Neural cell (in vitro differentiated cells): ENCODE measurements around the gene GDI1. TPM values are rescaled to one million over a fixed set of nuclear protein-coding genes. Genes with fewer than 3 reads are reported as not detected.
A peak's percentile ranks its signal among the peaks of the same experiment; 100 is the strongest.

Experiments used
- H2AFZ ChIP-seq: fragments of 200-600, 300-800 bp; sonication (generic), shearing (Covaris generic); 2 replicates; pipeline ENCODE4 v1.6.0; 2014; ENCODE audit warnings: low read depth, mild to moderate bottlenecking, antibody characterized with exemption, low read length, moderate library complexity
- H3F3A ChIP-seq: fragments of 200-600 bp; shearing (Covaris generic); 2 replicates; pipeline ENCODE4 v1.6.1; 2016; ENCODE audit warnings: mild to moderate bottlenecking, moderate library complexity, mixed read lengths, antibody characterized with exemption, low read length; ENCODE audit not compliant: insufficient read depth, poor library complexity, severe bottlenecking
- H3K27ac ChIP-seq: fragments of 200-600, 300-800 bp; sonication (generic), shearing (Covaris generic); 2 replicates; pipeline ENCODE4 v1.5.1; 2014; ENCODE audit warnings: mild to moderate bottlenecking, low read length, moderate library complexity
- H3K27me3 ChIP-seq: fragments of 300-800, 200-600 bp; sonication (generic), shearing (Covaris generic); 2 replicates; pipeline ENCODE4 v1.6.0; 2014; ENCODE audit warnings: mild to moderate bottlenecking, low read depth, low read length, moderate library complexity; ENCODE audit not compliant: insufficient read depth
- H3K36me3 ChIP-seq: fragments of 300-800, 200-600 bp; sonication (generic), shearing (Covaris generic); 2 replicates; pipeline ENCODE4 v1.5.1; 2014; ENCODE audit warnings: mild to moderate bottlenecking, antibody characterized with exemption, low read length, moderate library complexity; ENCODE audit not compliant: insufficient read depth
- H3K4me2 ChIP-seq: fragments of 300-800, 200-600 bp; sonication (generic), shearing (Covaris generic); 2 replicates; pipeline ENCODE4 v1.6.0; 2014; ENCODE audit warnings: mild to moderate bottlenecking, low read length
- H3K4me3 ChIP-seq: fragments of 300-800, 200-600 bp; sonication (generic), shearing (Covaris generic); 2 replicates; pipeline ENCODE4 v1.5.1; 2014; ENCODE audit warnings: mild to moderate bottlenecking, low read length, moderate library complexity
- H3K79me2 ChIP-seq: fragments of 200-600 bp; shearing (Covaris generic); replicated peaks from 2 replicates; pipeline ENCODE4 v1.6.0; 2014; ENCODE audit warnings: mild to moderate bottlenecking, low read length, moderate library complexity; ENCODE audit not compliant: insufficient read depth
- H3K9ac ChIP-seq: fragments of 300-800, 200-600 bp; sonication (generic), shearing (Covaris generic); 2 replicates; pipeline ENCODE4 v1.6.1; 2016; ENCODE audit warnings: mild to moderate bottlenecking, low read length, mixed read lengths
- H3K9me2 ChIP-seq: fragments of 200-600 bp; shearing (Covaris generic); 2 replicates; pipeline ENCODE4 v1.6.1; 2016; ENCODE audit warnings: mild to moderate bottlenecking, low read length, mixed read lengths; ENCODE audit not compliant: insufficient read depth
- H3K9me3 ChIP-seq: fragments of 200-600, 300-800 bp; sonication (generic), shearing (Covaris generic); 2 replicates; pipeline ENCODE4 v1.6.1; 2016; ENCODE audit warnings: mild to moderate bottlenecking, mixed run types, low read length, moderate library complexity, mixed read lengths
- H4K20me1 ChIP-seq: fragments of 200-600 bp; shearing (Covaris generic); 2 replicates; pipeline ENCODE4 v1.6.1; 2016; ENCODE audit warnings: mild to moderate bottlenecking, mixed run types; ENCODE audit not compliant: insufficient read depth
- EP300 ChIP-seq: fragments of 450-650 bp; conservative IDR thresholded peaks from 2 replicates; pipeline ENCODE4 v1.6.1; 2014; ENCODE audit warnings: antibody characterized with exemption, mild to moderate bottlenecking, moderate library complexity; ENCODE audit not compliant: poor library complexity, severe bottlenecking
- EZH2 ChIP-seq: fragments of 200-600, 300-800 bp; shearing (Covaris generic), sonication (generic); IDR thresholded peaks from 2 replicates; pipeline ENCODE4 v1.6.1; 2014; ENCODE audit warnings: antibody characterized with exemption, low read length, borderline replicate concordance, mild to moderate bottlenecking; ENCODE audit not compliant: insufficient read depth, poor library complexity, severe bottlenecking
- MXI1 ChIP-seq: fragments of 450-650 bp; conservative IDR thresholded peaks from 2 replicates; pipeline ENCODE4 v1.6.1; 2014; ENCODE audit warnings: antibody characterized with exemption, mild to moderate bottlenecking; ENCODE audit not compliant: poor library complexity, severe bottlenecking
- POLR2AphosphoS5 ChIP-seq: IDR thresholded peaks from 2 replicates; pipeline ENCODE4 v1.6.1; 2012
- RAD21 ChIP-seq: fragments of 450-650 bp; conservative IDR thresholded peaks from 2 replicates; pipeline ENCODE4 v1.6.1; 2014; ENCODE audit warnings: antibody characterized with exemption, mild to moderate bottlenecking, moderate library complexity
- SMC3 ChIP-seq: fragments of 450-650 bp; conservative IDR thresholded peaks from 2 replicates; pipeline ENCODE4 v1.6.1; 2014; ENCODE audit warnings: antibody characterized with exemption, mild to moderate bottlenecking, moderate library complexity; ENCODE audit not compliant: poor library complexity
- TAF1 ChIP-seq: IDR thresholded peaks from 2 replicates; pipeline ENCODE4 v1.6.1; 2012; ENCODE audit warnings: low read depth
- polyA plus RNA-seq: library from polyadenylated mRNA; depleted of rRNA; stranded (reverse); fragments of >200 nt; gene quantifications from 2 replicates; pipeline ENCODE4 v1.2.3, GENCODE V29; 2014
- small RNA-seq, 3 experiments: library from RNA; depleted of rRNA; stranded (forward); fragments of <200 nt; gene quantifications; one replicate each; pipeline ENCODE3, GENCODE V24; 2012
- TF ChIP-seq, protein P1 (sequence below): IDR thresholded peaks from 2 replicates; pipeline ENCODE4 v1.6.1; 2012; ENCODE audit warnings: borderline replicate concordance
- TF ChIP-seq, protein P2 (sequence below): fragments of 450-650 bp; IDR thresholded peaks from 2 replicates; pipeline ENCODE4 v1.5.1; 2014; ENCODE audit warnings: antibody characterized with exemption, mild to moderate bottlenecking, moderate library complexity; ENCODE audit not compliant: poor library complexity, severe bottlenecking

Gene GDI1
- polyA plus RNA-seq, 1 donor from 2014 or later = 370 TPM

GRCh38 chrX:154490414-154491083 is 53.6 kb downstream of the GDI1 start, which contains the start of gene SLC10A3:
Gene SLC10A3 (minus strand): TSS chrX:154490629. CDS start chrX:154488940, 1,689 bp downstream.
- H3K79me2 ChIP-seq = no peaks in the 10 kb centered on the region

More at GRCh38 chrX:154490414-154491083, 53.6 kb downstream of the GDI1 start, which contains the start of gene SLC10A3:
- Histone ChIP-seq H3K9me2 (no peaks in the 10 kb centered on the region), H4K20me1 (no peaks in the 10 kb centered on the region), H3K4me2 (peak within 1 kb of the TSS; percentile 25), H3F3A (no peaks in the 10 kb centered on the region), H3K27ac (peak within 1 kb of the TSS; percentile 81), H3K9me3 (no peaks in the 10 kb centered on the region), H3K36me3 (no peaks in the 10 kb centered on the region), H2AFZ (peak within 1 kb of the TSS; percentile 40), H3K27me3 (no peaks in the 10 kb centered on the region), H3K4me3 (peak within 1 kb of the TSS; percentile 67), H3K9ac (peak within 1 kb of the TSS; percentile 74)
- TF ChIP-seq EP300 = no peak
- peak; percentile 7 for TF ChIP-seq SMC3
- TF ChIP-seq MXI1 = no peak
- no peak for TF ChIP-seq EZH2
- no peak for TF ChIP-seq TAF1
- peak; percentile 71 for TF ChIP-seq POLR2AphosphoS5
- TF ChIP-seq, protein P1, sequence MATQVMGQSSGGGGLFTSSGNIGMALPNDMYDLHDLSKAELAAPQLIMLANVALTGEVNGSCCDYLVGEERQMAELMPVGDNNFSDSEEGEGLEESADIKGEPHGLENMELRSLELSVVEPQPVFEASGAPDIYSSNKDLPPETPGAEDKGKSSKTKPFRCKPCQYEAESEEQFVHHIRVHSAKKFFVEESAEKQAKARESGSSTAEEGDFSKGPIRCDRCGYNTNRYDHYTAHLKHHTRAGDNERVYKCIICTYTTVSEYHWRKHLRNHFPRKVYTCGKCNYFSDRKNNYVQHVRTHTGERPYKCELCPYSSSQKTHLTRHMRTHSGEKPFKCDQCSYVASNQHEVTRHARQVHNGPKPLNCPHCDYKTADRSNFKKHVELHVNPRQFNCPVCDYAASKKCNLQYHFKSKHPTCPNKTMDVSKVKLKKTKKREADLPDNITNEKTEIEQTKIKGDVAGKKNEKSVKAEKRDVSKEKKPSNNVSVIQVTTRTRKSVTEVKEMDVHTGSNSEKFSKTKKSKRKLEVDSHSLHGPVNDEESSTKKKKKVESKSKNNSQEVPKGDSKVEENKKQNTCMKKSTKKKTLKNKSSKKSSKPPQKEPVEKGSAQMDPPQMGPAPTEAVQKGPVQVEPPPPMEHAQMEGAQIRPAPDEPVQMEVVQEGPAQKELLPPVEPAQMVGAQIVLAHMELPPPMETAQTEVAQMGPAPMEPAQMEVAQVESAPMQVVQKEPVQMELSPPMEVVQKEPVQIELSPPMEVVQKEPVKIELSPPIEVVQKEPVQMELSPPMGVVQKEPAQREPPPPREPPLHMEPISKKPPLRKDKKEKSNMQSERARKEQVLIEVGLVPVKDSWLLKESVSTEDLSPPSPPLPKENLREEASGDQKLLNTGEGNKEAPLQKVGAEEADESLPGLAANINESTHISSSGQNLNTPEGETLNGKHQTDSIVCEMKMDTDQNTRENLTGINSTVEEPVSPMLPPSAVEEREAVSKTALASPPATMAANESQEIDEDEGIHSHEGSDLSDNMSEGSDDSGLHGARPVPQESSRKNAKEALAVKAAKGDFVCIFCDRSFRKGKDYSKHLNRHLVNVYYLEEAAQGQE = peak; percentile 47
- TF ChIP-seq, protein P2, sequence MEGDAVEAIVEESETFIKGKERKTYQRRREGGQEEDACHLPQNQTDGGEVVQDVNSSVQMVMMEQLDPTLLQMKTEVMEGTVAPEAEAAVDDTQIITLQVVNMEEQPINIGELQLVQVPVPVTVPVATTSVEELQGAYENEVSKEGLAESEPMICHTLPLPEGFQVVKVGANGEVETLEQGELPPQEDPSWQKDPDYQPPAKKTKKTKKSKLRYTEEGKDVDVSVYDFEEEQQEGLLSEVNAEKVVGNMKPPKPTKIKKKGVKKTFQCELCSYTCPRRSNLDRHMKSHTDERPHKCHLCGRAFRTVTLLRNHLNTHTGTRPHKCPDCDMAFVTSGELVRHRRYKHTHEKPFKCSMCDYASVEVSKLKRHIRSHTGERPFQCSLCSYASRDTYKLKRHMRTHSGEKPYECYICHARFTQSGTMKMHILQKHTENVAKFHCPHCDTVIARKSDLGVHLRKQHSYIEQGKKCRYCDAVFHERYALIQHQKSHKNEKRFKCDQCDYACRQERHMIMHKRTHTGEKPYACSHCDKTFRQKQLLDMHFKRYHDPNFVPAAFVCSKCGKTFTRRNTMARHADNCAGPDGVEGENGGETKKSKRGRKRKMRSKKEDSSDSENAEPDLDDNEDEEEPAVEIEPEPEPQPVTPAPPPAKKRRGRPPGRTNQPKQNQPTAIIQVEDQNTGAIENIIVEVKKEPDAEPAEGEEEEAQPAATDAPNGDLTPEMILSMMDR = peak; percentile 15
- TF ChIP-seq RAD21 = no peak

Small RNA genes within 50 kb of the gene (small RNA-seq; reads per million reads assigned to genes)
- gene MIR6858 = 0 to 3.4 (median 1.5) reads per million in 3 experiments
- gene SNORA70 = 0 reads per million in 3 experiments

Other genes with a start within 250 kb of the GDI1 start
- not detected in 2 replicates for gene OPN1MW2, start 217.4 kb upstream of the GDI1 start, polyA plus RNA-seq
- not detected in 2 replicates for gene OPN1MW3, start 179.6 kb upstream of the GDI1 start, polyA plus RNA-seq
- not detected in 2 replicates for gene TEX28, start 142.0 kb upstream of the GDI1 start, polyA plus RNA-seq
- 0.14 TPM in 1 of 2 replicates, not detected in the other for gene TKTL1, start 141.4 kb upstream of the GDI1 start, polyA plus RNA-seq
- 84.9 and 118 TPM in 2 replicates for gene FLNA, start 62.5 kb upstream of the GDI1 start, polyA plus RNA-seq
- gene EMD, start 57.9 kb upstream of the GDI1 start, polyA plus RNA-seq = 67.9 and 86.3 TPM in 2 replicates
- gene RPL10, start 38.8 kb upstream of the GDI1 start, polyA plus RNA-seq = 3,689 and 3,975 TPM in 2 replicates
- 8.3 and 9.2 TPM in 2 replicates for gene DNASE1L1, start 27.9 kb upstream of the GDI1 start, polyA plus RNA-seq
- 51.2 and 60.5 TPM in 2 replicates for gene TAFAZZIN, start 25.6 kb upstream of the GDI1 start, polyA plus RNA-seq
- gene ATP6AP1, start 8.5 kb upstream of the GDI1 start, polyA plus RNA-seq = 126 and 159 TPM in 2 replicates
- gene FAM50A, start 7.0 kb downstream of the GDI1 start, polyA plus RNA-seq = 68.3 and 90.4 TPM in 2 replicates
- gene PLXNA3, start 21.1 kb downstream of the GDI1 start, polyA plus RNA-seq = 17.2 and 22.2 TPM in 2 replicates
- 37.3 and 43.6 TPM in 2 replicates for gene LAGE3, start 42.1 kb downstream of the GDI1 start, polyA plus RNA-seq
- gene UBL4A, start 49.5 kb downstream of the GDI1 start, polyA plus RNA-seq = 28.5 and 32.2 TPM in 2 replicates
- 2.7 and 6.0 TPM in 2 replicates for gene SLC10A3, start 53.5 kb downstream of the GDI1 start, polyA plus RNA-seq
- 19.5 and 30.9 TPM in 2 replicates for gene FAM3A, start 79.1 kb downstream of the GDI1 start, polyA plus RNA-seq
- gene G6PD, start 109.7 kb downstream of the GDI1 start, polyA plus RNA-seq = 13.6 and 18.8 TPM in 2 replicates
- 32.6 and 37.7 TPM in 2 replicates for gene IKBKG, start 110.5 kb downstream of the GDI1 start, polyA plus RNA-seq
- gene CTAG1A, start 148.0 kb downstream of the GDI1 start, polyA plus RNA-seq = not detected in 2 replicates
- not detected in 2 replicates for gene CTAG1B, start 182.1 kb downstream of the GDI1 start, polyA plus RNA-seq
- gene CTAG2, start 216.4 kb downstream of the GDI1 start, polyA plus RNA-seq = not detected in 2 replicates